Natural killer cell (primary cell): ENCODE results near the gene UGT1A6. TPM values are rescaled to one million over a fixed set of nuclear protein-coding genes. Genes with fewer than 3 reads are reported as not detected.

Experiments used
- ATAC-seq, 3 donors: fragments of 150-1000 bp in 2 of 3; fragments of 200-7000 bp in 1 of 3; cut with Tn5 transposase; 1 replicate in 1 of 3; 2 replicates in 2 of 3; pipeline ENCODE4 v1.10.0; 2021; ENCODE audit warnings: mild to moderate bottlenecking in 2 of 3, moderate library complexity in 2 of 3
- DNase-seq, 2 donors: peaks; one replicate each; pipeline versions ENCODE4 v3.0.0 to v3.0.0-alpha.2; 2013 to 2021; ENCODE audit warnings: mixed read lengths in 1 of 2
- H3K27ac ChIP-seq: one replicate; pipeline ENCODE4 v1.5.1; 2013; ENCODE audit warnings: mild to moderate bottlenecking, low read length
- H3K27me3 ChIP-seq: one replicate; pipeline ENCODE4 v1.6.1; 2013; ENCODE audit warnings: low read length; ENCODE audit not compliant: control insufficient read depth, insufficient read depth
- H3K36me3 ChIP-seq: one replicate; pipeline ENCODE4 v1.6.1; 2013; ENCODE audit warnings: low read length; ENCODE audit not compliant: control insufficient read depth, insufficient read depth
- H3K4me1 ChIP-seq: one replicate; pipeline ENCODE4 v1.6.1; 2013; ENCODE audit warnings: low read length; ENCODE audit not compliant: control insufficient read depth, insufficient read depth
- H3K4me3 ChIP-seq: one replicate; pipeline ENCODE4 v1.5.1; 2013; ENCODE audit warnings: low read length
- H3K9me3 ChIP-seq: one replicate; pipeline ENCODE4 v1.6.1; 2013; ENCODE audit warnings: low read length; ENCODE audit not compliant: control insufficient read depth, insufficient read depth
- H3K27ac Mint-ChIP-seq, 2 donors: one replicate each; pipeline ENCODE4 v1.8.0; 2022; ENCODE audit warnings: mild to moderate bottlenecking in 2 of 2, mixed read lengths in 2 of 2, moderate library complexity in 1 of 2
- H3K27me3 Mint-ChIP-seq, 2 donors: one replicate each; pipeline ENCODE4 v1.8.0; 2022; ENCODE audit warnings: low read depth in 2 of 2, mixed read lengths in 2 of 2
- H3K36me3 Mint-ChIP-seq: one replicate; pipeline ENCODE4 v1.8.0; 2022; ENCODE audit warnings: mixed read lengths
- H3K4me1 Mint-ChIP-seq, 2 donors: one replicate each; pipeline ENCODE4 v1.8.0; 2022; ENCODE audit warnings: mixed read lengths in 2 of 2
- H3K4me3 Mint-ChIP-seq: one replicate; pipeline ENCODE4 v1.8.0; 2022; ENCODE audit warnings: mild to moderate bottlenecking, moderate library complexity, mixed read lengths
- H3K9me3 Mint-ChIP-seq, 2 donors: one replicate each; pipeline ENCODE4 v1.8.0; 2022; ENCODE audit warnings: mixed read lengths in 2 of 2
- WGBS: methylation state at CpG from one replicate; pipeline ENCODE4 v1.1.7; 2013; ENCODE audit warnings: missing lambda C conversion rate; ENCODE audit not compliant: insufficient coverage; 5-methylcytosine and 5-hydroxymethylcytosine counted together
- intact Hi-C: fragments of 100-400 bp; cut with micrococcal nuclease; formaldehyde crosslinking; loops from one replicate; pipeline ENCODE4 v1.14.2; 2022
- total RNA-seq, 4 donors: library from RNA; stranded (reverse); fragments of 120-200 nt in 1 of 4; gene quantifications; one replicate each; pipeline versions ENCODE4 v1.2.3 to v1.2.4, GENCODE V29; 2013 to 2022
- TF ChIP-seq, protein P1 (sequence below): fragments of 200-600 bp; IDR thresholded peaks from one replicate; pipeline ENCODE4 v1.8.0; 2022; ENCODE audit warnings: antibody characterized with exemption

The UGT1A6 gene
- total RNA-seq, 3 donors from 2014 or later (not counting 1 experiment from before 2014, with no cell fraction given) = not detected

DNA sequence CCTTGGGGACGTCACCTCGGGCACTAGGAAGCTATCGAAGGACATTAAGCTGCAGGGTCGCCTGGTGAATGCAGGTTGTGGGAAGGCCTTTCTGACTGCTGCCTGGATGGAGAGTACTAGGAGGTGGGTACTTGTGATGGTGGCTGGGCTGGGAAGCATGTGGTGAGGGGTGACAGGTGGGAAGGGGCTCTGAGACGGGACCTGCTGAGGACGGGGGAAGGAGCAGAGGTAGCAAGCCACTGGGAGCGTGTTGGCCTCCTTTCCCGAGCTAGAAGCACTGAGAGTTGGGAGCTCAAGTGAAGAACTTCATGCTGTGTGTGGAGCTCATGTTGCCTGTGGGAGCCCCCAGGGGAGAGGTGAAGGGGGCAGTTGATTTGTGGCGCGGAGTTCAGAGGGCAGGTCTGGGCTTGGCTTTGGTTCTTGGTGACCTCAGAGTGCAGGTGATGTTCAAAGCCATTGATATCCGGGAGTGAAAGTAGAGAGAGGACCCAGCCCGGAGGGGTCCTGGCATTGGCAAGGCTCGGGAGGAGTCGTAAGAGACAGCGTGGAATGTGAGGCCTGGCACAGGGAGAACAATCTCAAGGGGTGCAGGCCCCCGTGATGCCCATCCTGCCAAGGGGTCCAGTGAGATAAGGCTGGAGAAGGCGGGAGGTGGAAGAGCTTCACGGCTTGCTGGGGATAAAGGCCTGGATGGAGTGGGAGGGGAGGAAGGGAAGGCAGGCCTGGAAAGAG, 98.6 kb downstream of the UGT1A6 start:
- Histone ChIP-seq H3K4me1 (no peaks in the 10 kb centered on the region), H3K27me3 (no peaks in the 10 kb centered on the region), H3K36me3 (no peaks in the 10 kb centered on the region), H3K9me3 (no peaks in the 10 kb centered on the region), H3K4me3 (no peak overlapping the region), H3K27ac (no peak overlapping the region)
- TF ChIP-seq, protein P1, sequence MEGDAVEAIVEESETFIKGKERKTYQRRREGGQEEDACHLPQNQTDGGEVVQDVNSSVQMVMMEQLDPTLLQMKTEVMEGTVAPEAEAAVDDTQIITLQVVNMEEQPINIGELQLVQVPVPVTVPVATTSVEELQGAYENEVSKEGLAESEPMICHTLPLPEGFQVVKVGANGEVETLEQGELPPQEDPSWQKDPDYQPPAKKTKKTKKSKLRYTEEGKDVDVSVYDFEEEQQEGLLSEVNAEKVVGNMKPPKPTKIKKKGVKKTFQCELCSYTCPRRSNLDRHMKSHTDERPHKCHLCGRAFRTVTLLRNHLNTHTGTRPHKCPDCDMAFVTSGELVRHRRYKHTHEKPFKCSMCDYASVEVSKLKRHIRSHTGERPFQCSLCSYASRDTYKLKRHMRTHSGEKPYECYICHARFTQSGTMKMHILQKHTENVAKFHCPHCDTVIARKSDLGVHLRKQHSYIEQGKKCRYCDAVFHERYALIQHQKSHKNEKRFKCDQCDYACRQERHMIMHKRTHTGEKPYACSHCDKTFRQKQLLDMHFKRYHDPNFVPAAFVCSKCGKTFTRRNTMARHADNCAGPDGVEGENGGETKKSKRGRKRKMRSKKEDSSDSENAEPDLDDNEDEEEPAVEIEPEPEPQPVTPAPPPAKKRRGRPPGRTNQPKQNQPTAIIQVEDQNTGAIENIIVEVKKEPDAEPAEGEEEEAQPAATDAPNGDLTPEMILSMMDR = no peak
- no peak for ATAC-seq
- H3K4me1 Mint-ChIP-seq = no peaks in the 10 kb centered on the region
- no peak for DNase-seq
- H3K9me3 Mint-ChIP-seq = no peaks in the 10 kb centered on the region
- peaks cover 2 to 4% of the 10 kb centered on the region in 2 donors for H3K27me3 Mint-ChIP-seq
- intact Hi-C loops = no loop called here
- no peak overlapping the region for H3K27ac Mint-ChIP-seq
- 87% methylated on average over 18 of the region's 18 CpGs for WGBS
- no peaks in the 10 kb centered on the region for H3K36me3 Mint-ChIP-seq
- no peak overlapping the region for H3K4me3 Mint-ChIP-seq

- DNase-seq = no peak
- Histone ChIP-seq H3K4me3 (no peak overlapping the region), H3K27me3 (no peaks in the 10 kb centered on the region), H3K9me3 (no peaks in the 10 kb centered on the region), H3K36me3 (no peaks in the 10 kb centered on the region), H3K4me1 (no peaks in the 10 kb centered on the region), H3K27ac (no peak overlapping the region)
- Mint-ChIP-seq H3K27ac (no peak overlapping the region), H3K9me3 (no peaks in the 10 kb centered on the region), H3K27me3 (no peaks in the 10 kb centered on the region), H3K4me1 (no peaks in the 10 kb centered on the region), H3K4me3 (no peak overlapping the region), H3K36me3 (no peaks in the 10 kb centered on the region)
- no peak for ATAC-seq
- intact Hi-C loops = no loop called here
- 80% methylated on average over 9 of the region's 9 CpGs for WGBS
- TF ChIP-seq, protein P1 = no peak
These were observed 99.2 kb downstream of the UGT1A6 start for GRCh38 chr2:233791883-233792329.

DNA sequence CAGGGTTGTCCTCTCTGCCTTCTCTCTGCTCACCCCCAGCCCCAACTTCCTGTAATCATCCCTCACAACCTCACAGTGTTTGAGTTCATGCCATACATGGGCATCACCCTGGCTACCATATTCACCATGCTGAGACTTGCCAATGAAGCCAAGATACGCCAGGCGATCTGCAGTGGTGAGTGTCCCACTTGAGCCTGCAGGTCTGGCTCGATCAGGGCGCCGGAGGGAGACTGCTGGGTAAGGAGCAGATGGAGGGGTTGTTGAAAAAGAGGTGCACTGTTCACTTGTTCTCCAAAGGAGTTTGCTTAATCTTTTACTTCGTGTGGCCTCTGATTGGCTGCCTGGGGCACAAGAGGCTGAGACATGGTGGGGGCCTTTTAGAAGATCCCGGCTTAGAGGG, 100.0 kb downstream of the UGT1A6 start:
- H3K36me3 Mint-ChIP-seq = no peaks in the 10 kb centered on the region
- no peaks in the 10 kb centered on the region for H3K4me1 ChIP-seq
- intact Hi-C loops = no loop called here
- H3K4me3 Mint-ChIP-seq = no peak overlapping the region
- H3K4me1 Mint-ChIP-seq = no peaks in the 10 kb centered on the region
- no peak for ATAC-seq
- no peak for DNase-seq
- no peak overlapping the region for H3K27ac ChIP-seq
- no peaks in the 10 kb centered on the region for H3K9me3 Mint-ChIP-seq
- 93% methylated on average over 7 of the region's 7 CpGs for WGBS
- no peaks in the 10 kb centered on the region for H3K9me3 ChIP-seq
- no peaks in the 10 kb centered on the region for H3K27me3 Mint-ChIP-seq
- H3K27me3 ChIP-seq = no peaks in the 10 kb centered on the region
- no peak overlapping the region for H3K4me3 ChIP-seq
- H3K36me3 ChIP-seq = no peaks in the 10 kb centered on the region
- TF ChIP-seq, protein P1 = no peak
- H3K27ac Mint-ChIP-seq = no peak overlapping the region
